HG02759 (cell line): ENCODE results near the gene DCDC1.
A peak's percentile ranks its signal among the peaks of the same experiment; 100 is the strongest.

Experiments
- ATAC-seq: cut with Tn5 transposase; IDR thresholded peaks from one replicate; pipeline ENCODE4 v1.9.1; 2021; ENCODE audit warnings: mild to moderate bottlenecking, moderate library complexity; ENCODE audit not compliant: unreplicated experiment

Gene DCDC1

DNA sequence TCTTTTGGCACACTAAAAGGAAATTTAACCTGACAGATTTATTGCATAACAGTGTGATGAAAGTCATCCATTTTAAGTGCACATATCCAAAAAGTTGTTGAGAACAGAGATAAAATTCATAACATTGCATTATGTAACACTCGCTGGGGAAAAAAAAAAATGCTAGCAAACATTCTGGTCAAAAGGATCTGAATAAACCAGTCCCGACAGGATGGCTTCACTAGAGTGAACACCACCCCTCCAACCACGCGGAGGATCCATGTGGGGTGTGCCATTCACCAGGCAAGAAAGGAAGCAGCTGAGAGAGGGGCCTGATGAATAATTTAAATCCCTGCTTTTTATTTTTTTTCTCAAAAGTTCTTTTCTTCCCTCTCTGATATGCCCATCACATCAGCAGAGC is 258.7 kb downstream of the DCDC1 start:
- ATAC-seq: no peak

DNA sequence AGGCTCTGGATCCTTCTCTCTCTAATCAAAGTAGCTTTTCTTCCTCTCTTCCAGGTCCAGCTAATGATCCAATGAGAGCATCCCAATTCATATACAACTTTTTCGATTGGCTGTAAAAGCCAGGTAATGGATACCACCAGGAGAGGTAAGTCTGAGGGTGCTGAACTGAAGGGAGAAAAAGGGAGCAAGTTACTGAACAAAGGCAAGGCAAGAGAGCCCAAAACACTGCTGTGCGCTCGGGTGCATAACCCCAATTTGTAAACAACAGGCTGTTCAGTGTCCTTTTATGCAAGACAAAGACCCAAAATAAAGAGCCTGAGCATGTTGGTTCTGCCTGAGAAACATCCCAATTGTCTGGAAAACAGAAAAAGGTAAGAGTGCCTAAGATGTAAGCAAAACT is 260.1 kb downstream of the DCDC1 start:
- ATAC-seq: no peak

DNA sequence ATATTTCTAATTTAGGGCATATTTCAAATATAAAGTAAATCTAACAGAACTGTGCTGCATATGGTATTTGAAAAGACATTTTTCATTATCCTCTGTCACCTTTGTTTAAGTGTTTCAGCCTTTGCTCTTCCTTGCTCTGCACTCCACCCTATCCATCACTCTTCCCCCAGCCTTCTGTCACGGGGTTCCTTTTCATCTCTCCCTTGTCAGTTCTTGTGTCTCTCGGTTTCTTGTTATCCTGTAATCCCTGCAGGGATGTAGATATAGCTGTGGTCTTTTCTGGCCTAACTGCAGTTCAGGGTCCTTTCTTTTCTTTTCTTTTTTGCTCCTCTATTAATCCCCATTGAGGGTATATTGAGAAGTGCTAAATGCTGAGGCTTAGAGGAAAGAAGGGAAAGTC is 261.9 kb downstream of the DCDC1 start:
- no peak for ATAC-seq

DNA sequence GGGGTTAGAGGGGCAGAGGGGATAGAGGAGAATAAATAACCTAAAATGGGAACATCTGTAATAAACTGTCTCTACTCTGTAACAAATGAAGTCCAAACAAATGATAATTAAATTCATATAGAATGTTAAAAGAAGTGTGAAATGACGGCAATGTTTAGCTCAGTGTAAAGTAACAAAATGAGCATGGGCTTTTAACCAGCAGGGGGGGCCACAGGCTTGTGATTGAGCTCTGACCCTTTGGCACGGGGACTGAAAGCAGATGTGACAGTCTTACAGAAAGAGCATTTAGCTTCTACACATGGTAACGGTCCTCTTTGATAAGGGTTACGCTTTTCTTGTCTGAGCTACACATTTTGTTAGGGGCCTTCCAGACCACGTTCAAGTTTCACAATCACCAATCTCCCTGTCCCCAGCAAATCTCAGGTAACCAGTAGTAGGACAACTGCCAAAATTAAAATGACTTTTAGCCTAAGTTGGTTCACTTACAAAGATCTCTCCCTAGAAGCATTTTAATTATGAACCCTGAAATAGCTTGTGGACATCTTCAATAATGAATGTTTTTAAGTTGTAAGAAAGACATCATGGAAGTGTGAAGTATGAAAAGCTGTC is 262.5 kb downstream of the DCDC1 start:
- peak; percentile 94 for ATAC-seq

DNA sequence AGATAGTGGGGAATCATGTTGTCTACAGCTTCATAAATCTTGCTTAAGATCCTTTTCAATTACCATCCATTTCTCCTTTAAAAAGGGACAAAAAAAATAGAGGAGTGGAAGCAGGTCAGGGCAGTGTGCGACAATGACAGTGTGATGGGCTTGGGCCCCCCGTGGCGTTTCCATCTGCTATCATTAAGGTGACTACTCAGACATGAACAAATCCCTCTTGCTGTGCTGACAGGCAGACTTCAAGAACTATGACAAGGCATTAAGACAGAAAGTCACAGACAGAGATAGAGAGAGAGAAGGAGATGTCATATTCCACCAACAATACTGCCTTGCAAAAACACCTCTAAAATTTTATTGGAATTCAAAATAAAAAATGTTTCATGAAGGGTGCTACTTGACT is 263.2 kb downstream of the DCDC1 start:
- no peak for ATAC-seq

DNA sequence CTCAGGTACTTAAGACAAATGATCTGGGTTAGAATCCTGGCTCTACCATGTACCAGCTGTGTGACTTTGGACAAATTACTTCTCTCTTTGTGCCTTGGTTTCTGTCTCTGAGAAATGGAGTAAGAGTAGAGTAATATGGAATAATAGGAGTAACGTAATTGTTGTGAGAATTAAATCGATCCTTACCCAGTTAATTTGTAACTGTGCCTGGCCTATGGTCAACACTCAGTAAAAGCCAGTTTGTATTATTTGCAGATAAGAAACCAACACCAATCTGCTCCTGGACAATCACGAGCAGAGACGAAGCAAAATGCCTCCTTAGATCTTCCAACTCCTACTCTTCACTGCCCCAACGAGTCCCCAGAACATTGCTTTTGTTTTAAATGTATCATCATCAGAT is 266.7 kb downstream of the DCDC1 start:
- no peak for ATAC-seq

DNA sequence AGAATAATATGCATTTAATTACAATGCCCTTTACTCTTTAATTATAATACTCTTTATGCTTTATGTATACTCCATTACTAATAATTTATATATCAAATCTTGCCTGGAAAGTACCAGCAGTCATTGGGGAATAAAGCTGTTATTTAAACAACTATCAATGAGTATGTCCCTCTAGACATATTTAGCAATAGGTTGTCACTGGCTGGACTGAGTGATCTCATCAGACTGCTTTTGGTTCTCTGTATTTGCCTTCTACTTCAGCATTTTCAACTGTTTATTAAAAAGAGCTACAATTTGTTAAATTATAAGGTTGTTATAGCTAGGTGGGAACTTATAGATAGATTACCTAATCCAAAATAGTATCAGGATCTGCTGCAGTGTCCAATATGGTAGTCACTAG is 267.2 kb downstream of the DCDC1 start:
- no peak for ATAC-seq

DNA sequence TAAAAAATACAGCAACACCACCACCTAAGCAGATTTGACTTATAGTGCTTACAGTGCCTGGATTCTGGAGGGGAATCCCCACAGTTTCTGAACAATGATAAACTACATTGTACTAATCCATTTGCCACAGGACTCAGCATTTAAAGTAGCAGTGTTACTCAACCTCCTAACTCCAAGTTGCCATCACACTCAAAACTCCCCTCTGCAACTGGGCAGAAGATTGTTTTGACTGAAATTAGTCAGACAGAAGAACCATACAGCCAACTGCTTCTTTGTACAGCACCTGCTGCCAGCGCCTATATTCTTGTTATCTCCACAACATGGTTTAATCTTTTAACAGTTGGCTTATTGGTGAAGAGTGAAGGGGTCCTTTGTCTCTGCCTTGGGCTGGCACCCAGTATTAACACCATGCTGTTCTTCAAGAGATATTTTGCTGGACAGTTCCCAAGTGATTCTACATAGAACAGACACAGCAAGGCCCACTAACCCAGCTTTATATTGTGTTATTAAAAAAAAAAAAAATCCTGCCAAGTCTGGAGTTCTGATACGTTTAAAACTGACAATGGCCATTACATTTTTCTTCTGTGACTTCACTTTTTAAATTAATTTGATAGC is 273.2 kb downstream of the DCDC1 start:
- ATAC-seq: peak; percentile 49

DNA sequence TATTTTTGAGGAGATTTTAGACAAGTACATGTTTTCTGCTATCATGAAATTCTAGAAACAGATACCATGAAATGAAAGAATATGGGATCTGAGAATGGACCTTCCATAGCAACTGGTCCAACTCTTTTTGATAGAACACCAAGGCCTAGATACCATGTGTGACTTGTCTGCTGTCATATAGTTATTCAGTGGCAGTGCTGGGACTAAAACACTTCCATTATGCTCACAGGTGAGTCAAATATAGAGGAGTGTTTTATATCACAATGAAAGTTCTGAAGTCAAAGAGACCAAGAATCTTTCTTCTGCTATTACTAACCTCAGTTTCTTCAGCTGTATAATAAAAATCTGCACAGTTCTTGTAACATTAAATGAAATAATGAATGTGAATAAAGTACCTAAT is 276.9 kb downstream of the DCDC1 start:
- no peak for ATAC-seq

DNA sequence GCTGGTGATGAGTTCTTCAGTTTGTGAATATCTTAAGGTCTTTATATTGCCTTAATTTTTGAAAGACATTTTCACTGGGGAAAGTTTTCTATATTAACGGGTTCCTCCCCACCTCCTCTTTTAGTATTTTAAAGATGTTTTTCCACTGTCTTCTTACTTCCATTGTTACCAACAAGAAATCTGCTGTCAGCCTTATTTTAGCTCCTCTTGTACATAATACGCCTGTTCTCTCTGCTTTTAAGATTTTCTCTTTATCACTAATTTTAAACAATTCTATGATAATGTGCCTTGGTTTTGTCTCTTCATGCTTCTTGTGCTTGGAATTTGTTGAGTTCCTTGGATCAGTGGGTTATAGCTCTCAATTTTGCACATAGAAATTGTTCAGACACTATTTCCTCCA is 280.4 kb downstream of the DCDC1 start:
- ATAC-seq: no peak

DNA sequence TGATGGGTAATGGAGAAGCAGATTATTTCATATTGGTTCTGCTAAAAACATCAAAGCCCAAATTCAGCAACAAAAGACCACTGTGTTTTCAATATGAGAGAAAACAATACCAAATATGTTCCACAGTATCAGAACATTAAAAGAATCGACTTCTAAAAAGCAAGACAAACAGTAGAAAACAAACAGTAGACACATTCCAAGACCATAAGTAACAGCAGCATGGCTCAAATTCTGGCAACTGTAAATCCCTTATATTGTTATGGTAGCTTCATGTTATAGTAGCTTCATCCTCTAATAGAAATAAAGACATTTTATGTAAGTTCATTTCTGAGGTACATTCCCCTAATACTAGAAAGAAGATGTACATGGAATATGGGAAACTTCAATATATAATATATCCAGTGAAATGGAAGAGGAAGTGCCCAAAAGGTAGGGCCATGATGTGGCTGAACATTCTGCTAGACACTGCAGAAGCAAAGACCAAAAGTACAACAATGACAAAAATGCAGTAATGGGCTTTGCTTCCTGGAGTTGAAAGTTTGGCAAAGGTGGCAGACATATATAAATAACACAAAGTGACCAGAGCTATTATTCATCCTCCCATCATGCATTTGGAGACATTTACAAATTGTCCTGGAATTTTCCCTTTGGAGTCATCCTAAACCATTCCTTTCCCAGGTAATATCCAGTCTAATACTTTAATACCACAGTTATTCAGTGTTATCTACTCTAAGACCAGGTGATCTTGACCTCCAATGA is 299.9 kb downstream of the DCDC1 start:
- no peak for ATAC-seq

DNA sequence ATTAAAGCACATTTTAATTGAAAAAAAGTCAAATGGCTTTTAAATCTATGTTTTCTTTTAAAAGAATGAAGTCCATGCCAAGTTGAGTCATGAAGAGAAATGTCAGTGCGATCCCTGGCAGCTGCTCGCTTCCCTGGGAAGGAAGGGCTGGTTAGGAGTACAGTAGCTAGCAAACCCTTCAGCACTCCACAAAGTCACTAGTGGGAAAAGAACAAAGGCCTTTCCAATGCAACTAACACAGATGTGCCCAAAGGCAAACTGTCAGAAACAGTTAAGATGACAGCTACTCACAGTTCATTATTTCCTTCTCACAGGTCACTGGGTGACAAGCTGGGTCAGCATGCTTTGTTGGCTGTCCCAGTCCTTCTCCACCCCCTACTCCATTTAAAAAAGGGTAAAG is 308.7 kb downstream of the DCDC1 start:
- no peak for ATAC-seq

DNA sequence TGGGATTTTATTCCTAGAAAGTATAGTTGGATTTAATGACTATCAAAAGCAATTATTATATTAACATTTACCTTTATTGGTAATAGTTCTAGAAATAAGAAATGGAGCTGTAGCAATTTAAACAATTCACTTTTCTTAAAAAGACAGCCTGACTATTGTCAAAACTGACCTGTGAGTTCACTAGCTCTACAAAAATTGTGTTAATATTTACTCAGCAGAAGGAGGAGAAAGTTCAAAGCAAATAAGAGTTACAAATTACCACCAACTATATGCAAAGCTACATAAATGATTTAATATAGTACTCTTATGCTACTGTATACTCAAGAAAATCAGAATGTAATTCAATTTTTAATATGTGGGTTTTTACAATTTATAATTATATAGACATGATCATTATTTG is 310.0 kb downstream of the DCDC1 start:
- no peak for ATAC-seq

DNA sequence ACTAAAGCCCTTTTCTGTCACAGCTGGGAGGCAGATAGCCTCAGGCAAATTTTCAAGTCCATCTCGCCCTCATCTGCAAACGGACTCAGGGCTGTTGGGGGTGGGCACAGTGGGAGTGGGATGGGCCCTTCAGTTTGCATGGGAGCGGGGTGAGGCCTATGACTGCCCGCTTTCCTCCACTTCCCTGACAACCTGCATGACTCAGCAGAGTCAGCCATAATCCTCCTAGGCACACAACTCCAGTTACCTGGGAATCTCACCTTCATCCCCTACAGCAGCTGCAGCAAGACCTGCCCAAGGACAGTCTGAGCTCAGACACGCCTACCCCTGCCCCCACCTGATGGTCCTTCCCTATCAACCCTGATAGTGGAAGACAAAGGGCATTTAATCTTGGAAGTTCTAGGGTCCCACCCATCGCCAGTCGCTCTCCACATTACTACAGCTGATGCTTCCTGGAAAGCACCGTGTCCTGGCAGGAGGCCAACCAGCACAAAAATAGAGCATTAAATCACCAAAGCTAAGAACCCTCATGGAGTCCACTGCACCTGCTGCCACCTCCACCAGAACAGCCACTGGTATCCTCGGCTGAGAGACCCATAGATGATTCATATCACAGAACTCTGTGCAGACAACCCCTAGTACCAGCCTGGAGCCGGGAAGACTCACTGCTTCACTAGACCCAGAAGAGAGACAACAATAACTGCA is 319.3 kb downstream of the DCDC1 start:
- no peak for ATAC-seq

DNA sequence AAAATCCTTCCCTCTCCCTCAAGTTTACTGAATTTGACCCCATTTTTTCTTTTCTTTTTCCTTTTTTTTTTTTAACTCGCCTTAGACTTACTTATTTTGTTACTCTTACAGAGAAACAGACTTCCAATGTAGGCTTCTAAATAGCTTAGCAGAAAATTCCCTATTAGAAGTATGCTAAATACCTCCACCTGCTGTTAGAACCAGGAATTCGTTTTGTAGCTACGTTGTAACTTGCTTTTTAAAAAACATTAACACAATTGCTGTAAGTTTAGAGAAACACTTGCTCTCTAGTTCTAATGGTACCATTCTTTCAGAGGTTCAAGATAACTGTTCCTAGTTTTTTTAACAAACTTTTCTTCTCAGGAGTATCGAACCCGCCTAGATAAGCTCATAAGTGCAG is 324.2 kb downstream of the DCDC1 start:
- ATAC-seq: no peak

DNA sequence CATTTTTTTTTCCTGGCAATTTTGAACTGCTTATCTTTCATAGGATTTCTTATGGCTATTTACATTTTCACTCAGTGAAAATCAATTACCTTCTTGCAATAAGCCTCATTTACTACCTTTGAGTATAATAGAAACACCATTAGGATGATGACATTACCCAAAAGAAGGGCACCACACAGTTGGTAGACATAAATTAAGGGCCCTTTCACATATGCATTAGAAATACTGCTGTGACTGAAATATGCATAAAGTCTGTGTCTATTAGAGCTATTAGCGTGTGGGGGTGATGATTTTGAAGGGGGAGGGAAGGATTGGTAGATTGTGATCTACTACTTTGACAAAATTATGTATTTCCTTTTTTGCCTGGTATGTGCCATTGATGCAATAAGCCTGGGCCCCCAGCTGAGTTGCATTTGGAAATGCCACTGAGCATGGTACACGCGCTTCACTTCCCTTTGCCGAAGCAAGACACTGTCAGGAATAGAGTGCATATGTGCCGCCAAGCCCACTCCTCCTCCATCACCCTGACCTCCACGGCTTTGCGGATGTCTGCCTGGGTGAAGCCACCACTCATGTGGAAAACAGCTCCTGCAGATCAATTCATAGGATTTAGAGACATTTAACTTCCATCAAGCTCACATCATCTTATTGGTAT is 339.3 kb downstream of the DCDC1 start:
- no peak for ATAC-seq

DNA sequence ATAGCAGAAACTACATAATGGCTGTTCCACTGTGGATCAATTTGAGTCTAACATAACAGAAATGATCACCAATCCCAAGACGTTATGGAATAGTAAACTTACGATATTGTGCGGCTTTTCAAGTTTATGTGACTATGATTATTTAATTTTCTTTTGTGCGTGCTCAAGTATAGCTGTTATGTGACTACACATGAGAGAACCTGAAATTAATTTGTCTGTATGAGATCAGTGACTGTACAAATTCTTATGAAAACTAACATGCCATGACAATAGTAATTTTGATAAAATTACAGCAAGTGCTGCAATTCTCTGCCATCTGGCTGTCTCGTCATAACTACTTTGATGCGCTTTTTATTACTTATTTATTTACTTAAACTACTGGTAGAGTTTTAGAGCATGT is 343.2 kb downstream of the DCDC1 start:
- no peak for ATAC-seq

DNA sequence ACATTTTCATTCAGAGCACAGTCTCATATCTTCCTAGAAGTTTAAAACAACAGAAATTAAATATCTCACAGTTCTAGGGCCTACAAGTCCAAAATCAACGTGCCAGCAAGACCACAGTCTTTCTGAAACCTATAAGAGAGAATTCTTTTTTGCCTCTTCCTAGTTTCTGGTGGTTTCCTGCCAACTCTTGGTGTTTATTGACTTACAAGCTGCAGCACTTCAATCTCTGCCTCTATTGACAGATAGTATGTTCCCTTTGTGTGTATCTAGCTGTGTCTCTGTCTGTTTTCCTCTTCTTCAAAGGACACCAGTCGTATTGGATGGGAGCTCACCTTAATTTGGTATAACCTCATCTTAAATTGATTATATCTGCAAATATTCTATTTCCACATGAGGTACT is 347.5 kb downstream of the DCDC1 start:
- ATAC-seq: no peak

DNA sequence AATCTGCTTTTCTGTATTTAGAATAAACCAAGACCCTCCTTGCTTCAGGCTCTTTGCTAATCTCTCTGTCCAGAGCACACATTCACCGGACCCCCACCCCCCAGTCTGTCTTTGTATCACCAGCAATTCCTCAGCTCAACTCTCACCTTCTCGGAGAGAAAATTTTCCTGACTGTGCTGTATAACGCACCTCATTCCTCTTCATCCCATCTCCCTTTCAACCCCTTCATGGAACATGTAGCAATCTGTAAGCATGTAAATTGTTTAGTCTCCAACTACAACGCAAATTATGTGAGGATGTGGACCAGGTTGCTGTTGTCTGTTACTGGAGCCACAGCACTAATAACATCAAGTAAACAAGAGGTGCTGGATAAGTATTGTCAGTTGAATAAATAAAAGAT is 349.8 kb downstream of the DCDC1 start:
- ATAC-seq: no peak

DNA sequence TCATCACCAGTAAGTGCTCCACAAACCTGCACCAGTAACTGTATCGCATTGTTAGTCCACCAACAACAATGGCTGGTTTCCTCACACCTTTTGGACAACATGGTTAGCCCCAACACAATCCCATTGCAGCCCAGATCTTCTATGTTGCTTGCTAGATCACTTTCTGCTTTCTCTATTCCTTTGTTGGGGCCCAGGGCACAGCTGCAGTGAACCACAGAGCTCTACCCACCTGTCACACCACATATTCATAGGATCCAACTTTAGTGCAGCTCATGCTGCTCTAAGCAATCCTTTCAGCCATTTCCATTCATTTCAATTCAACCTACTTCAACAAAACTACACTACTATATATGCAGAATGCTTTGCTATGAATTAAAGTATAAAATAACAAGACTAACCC is 364.3 kb downstream of the DCDC1 start:
- ATAC-seq: no peak

DNA sequence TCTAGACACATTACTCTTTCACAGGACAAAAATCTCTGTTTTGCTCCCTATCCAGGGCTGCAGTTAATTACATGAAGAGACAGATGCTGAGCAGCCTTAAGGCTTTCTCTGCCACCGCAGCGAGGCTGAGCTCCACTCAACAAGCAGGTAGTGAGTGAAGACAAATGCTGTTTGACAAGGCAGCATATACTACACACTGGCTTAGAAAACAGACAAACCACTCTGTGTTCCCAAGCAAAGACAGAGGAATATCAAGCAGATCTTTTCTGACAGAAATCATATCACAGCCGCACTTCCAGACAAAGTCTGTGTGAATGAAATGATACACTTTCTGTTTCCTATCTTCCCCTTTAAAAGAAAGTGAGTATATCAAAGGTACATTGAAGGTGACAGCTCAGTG is 368.1 kb downstream of the DCDC1 start:
- ATAC-seq: no peak
